HG03460 (cell line): ENCODE results near the gene FRS2.

ENCODE experiments used
- ATAC-seq: cut with Tn5 transposase; IDR thresholded peaks from one replicate; pipeline ENCODE4 v1.9.1; 2021; ENCODE audit not compliant: unreplicated experiment

FRS2 gene

DNA sequence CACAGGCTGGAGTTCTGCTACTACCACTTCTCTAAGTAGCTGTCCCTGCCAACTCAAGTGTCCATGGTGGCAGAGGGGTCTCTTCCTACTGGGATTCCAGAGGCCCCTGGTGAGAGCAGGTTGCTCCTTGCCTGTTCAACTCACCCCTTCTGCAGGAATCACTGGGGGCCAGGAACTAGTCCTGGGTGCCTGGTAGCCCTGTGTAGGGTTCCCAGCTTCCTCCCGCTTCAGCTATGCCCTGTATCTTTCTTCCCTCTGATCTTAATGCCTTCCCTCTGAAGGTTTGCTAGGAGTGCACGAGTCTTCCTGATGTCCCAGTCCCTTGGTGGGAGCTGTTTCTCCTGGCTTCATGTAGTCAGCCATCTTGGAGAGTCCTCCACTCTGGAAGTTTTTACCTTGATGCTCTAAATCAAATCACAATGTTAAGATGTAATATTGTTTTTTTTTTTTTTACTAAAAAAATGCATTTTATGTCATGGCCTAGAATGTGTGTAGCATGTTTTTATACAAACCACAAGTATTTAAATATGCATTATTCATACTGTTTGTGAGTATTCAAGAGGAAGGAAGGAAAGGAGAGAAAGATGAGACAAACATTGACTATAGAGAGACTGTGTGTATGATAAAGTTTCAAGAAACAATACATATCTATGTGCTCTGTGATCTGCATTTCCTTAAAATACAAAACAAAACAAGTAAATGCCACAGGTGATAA lies 54.7 kb downstream of the FRS2 start:
- no peak for ATAC-seq

DNA sequence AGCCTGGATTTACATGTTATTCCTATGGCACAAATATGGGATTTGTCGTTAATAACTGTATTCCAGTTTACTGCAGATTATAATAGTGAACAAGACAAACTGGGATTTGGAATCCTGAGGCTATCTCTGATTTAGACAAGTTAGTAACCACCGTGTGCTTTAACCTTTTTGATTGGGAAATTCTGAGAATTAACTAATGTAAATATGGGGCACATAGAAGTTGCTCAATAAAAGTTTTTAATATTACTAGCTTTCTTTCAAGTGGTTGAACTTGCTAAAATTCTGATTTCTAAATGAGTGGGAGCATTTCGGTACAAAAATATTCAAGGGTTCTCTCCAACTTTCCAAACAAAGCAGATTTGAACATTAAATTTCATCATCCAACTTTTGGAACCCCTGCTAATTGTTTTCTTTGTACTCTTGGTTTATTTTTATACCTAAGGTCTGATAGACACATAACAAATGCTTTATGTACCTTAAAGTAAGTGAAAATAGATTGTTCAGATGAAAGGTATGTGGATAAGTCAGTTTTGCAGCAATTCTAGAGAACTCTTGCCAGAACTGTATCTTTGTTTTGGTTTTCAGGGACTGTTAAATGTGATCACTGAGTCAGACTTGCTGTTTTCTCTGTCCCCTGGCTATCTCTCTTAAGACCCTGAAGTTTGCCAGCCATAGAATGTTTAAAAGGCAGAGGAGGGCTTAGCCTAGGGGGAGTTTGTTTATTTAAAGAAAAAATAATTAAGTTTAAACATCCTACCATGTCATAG lies 57.5 kb downstream of the FRS2 start:
- no peak for ATAC-seq

DNA sequence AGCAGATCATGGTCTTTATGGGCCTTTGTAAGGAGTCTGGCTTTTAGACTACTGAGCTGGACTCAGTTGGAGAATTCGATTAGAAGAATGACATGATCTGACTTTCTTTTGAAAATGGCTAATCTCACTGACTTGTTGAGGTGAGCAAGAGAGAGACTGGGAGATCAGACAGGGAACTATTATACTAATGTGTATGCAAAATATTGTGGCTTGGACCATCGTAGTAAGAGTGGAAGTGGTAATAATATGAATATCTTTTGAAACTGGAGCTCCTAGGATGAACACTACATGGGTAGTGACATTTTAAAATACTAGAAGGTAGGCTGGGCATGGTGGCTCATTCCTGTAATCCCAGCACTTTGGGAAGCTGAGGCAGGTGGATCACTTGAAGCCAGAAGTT lies 58.8 kb downstream of the FRS2 start:
- no peak for ATAC-seq

DNA sequence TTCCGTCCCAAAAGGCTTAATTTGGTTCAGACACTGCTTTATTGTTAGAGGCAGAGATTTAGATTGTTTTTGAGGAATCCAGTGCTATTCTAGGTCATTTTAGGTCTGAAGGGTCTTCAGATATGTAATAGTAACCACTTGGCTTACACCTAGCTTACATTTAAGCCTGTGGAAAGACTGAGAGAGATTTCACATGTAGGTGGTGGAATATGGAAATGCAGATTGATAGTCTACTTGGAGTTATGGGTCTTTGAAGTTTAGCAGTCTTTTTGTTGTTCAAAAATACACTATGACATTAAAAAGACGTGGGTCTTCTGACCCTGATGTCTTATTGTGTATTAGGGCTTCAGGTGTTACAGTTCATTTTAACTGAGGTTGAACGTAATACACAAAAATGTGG lies 63.7 kb downstream of the FRS2 start:
- ATAC-seq: no peak

DNA sequence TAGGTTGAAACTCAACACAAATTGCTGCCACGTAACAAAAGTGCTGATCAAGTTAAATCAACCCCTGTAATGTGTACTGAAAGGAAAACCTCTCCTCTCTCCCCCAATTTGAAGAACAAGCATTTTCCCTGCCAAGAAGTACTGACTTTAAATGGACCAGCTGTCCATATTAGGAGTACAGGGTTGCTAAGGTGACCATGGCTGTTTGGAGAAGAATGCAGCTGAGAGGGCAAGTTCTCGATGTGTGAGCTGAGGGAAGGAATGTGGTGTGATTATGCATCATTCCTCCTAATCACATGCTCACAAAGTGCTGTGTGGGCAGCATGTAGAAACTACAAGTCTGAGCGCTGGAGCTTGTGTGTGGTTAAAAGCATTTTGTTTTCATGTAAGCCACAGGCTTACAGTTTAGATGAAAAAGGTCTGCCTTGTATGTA lies 64.2 kb downstream of the FRS2 start:
- ATAC-seq: peak; percentile 92

DNA sequence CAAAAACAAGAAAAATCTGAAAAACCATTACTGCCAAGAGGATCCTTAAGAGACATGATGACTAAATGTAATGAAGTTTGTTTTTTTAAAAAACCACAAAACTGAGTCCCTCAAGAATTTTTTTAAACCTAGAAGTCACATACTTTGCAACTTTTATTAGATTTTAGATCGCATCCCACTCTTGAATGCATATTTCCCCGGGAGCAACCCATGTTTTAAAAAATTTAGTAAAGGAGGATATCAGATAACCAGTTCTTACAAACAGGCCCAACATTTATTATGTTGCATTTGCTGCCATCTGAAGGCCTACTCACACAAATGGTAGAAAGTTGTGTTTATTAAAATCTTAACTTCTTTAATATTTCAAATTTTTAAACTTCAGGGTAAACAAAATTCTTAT lies 70.8 kb downstream of the FRS2 start:
- ATAC-seq: no peak

DNA sequence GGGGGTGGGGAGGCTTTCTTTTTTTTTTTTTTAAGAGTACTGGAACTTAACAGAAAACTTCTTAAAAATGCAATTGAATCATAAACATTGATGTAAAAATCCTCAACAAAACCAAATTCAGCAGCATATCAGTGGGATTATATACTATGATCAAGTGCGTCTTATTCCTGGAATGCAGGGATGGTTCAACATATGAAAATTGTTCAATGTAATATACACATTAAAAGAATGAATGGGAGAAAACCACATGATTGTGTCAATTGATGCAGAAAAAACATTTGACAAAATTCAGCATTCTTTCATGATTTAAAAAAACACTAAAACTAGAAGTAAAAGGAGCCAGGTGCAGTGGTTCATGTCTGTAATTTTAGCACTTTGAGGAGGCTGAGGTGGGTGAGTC lies 73.9 kb downstream of the FRS2 start:
- ATAC-seq: no peak

DNA sequence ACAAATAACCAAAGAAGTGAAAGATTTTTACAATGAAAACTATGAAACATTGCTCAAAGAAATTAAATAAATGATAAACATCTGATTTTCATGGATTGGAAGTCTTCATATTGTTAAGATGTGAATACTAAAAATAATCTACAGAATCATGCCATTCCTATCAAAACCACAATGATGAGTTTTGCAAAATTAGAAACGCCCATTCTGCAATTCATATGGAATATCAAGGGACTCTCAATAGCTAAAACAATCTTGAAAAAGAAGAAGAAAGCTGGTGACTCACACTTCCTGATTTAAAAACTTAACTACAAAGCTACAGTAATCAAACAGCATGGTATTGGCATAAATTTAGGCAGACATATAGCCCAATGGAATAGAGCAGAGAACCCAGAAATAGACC lies 74.9 kb downstream of the FRS2 start:
- ATAC-seq: no peak

DNA sequence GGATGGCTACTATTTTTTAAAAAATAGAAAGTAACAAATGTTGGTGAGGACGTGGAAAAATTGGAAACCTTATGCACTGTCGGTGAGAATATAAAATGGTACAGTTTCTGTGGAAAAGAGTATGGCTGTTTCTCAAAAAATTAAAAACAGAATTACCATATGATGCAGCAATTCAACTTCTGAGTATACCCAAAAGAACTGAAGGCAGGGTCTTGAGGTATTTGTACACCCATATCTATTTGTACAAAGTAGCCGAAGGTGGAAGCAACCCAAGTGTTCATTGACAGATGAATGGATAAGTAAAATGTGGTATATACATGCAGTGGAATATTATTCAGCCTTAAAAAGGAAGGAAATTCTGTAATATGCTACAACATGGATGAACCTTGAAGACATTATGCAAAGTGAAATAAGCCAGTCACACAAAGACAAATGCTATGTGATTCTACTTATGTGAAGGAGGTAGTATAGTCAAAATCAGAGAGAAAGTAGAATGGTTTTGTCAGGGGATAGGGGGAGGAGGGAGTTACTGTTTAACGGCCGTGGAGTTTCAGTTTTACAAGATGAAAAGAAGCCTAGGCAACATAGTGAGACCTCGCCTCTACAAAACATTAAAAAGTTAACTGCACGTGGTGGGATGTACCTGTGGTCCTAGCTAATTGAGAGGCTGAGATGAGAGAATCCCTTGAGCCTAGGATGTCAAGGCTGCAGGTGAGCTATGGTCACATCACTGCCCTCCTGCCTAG lies 76.7 kb downstream of the FRS2 start:
- peak; percentile 95 for ATAC-seq

DNA sequence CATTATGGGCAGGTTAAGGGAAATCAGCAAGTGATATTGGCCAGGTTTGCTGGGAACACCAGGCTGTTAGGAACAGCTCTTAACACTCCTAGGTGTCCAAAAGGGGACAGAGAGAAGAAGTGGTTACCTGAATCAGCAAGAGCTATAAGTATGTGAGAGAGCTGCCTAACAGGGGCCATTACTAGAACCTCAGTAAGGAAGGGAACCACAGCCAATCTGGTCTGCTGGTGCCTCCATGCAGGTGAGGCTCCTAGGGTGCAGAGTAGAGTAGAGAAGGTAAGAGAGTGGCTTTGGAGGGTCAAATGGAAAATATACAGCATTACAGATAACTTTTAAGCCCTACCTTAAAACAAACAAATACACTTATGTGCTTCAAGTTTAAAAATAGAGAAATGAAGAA lies 78.5 kb downstream of the FRS2 start:
- ATAC-seq: no peak

DNA sequence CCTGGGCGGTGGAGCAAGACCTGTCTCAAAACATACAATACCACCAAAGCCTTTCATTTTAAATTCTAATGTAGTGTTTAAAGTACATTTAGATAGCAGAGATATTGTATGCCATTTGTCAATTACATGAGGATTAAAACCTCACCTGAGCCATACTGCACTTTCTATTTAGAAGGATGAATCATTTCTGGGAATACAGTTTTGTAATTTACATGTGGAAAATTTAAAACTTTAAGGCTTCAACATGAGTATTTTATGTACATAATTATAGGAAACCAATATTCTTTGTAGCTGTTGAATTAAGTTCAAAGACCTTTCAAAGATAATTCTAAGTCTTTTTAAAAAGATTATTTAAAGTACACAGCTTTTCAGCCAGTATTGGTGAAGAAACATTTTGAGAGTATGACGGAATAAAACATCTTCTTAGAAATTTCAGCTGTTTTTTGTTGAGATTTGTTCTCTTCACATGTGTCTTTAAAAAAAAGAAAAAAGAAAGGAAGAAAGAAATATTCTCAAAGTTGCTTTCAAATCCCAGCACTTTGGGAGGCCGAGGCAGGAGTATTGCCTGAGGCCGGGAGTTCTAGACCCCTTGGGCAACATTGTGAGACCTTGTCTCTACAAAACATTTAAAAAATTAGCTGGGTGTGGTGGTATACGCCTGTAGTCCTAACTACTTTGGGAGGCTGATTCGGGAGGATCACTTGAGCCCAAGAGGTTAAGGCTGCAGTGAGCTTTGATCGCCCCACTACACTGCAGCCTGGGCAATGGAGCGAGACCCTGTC lies 80.6 kb downstream of the FRS2 start:
- ATAC-seq: no peak

DNA sequence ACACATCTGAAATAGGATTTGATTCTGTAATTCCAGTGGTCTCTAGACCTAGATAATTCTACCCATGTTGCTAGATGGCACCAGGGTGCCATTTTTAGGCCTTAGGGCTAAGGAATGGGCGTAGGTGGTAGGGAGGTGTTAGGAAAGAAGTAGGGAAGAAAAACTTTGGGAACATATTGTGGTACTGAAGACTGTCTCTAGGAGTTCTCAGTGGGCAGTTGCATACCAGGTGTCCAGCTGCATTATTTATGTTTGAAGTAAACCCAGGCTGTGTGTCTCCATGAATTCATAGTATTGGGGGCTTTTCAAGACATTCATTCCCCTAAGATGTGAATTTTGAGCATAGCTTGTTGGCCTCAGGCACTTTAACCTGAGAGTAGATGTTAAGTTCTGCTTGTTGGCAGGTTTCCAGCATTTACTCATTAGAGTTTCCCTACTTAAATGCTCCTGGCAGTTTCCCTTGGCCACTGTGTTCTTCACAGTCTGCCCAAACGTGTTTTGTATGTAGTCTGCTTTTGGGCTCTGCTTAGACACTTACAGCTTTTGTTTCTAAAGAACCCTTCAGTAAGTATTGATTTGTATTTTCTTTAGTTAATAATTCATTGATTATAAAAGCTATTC lies 83.5 kb downstream of the FRS2 start:
- no peak for ATAC-seq

DNA sequence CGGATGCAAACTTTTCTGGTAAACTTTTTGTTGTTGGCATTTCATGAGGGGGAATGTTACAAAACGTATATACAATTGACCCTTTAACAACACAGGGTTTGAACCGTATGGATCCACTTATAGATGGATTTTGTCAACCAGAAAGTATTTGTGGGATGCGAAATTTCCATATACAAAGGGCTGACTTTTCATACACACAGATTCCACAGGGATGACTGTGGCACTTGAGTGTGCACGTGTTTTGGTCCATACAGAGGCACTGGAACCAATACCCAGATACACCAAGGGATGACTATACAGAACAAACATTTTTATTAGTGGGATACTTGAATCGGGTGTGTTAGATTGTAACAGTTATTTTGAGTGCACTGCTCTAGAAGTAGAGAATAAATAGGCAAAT lies 85.3 kb downstream of the FRS2 start:
- no peak for ATAC-seq

DNA sequence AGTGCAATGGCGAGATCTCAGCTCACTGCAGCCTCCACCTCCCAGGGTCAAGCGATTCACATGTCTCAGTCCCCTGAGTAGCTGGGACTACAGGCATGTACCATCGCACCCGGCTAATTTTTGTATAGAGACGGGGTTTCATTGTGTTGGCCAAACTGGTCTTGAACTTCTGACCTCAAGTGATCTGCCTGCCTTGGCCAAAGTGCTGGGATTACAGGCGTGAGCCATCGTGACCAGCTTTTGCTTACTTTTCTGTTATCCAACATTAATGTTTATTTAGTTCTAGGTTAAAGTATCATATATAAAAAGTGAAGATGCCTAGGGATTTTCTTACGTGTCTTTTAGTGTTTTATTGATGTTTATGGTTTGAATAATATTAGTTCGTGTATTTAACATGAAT lies 86.2 kb downstream of the FRS2 start:
- ATAC-seq: no peak

DNA sequence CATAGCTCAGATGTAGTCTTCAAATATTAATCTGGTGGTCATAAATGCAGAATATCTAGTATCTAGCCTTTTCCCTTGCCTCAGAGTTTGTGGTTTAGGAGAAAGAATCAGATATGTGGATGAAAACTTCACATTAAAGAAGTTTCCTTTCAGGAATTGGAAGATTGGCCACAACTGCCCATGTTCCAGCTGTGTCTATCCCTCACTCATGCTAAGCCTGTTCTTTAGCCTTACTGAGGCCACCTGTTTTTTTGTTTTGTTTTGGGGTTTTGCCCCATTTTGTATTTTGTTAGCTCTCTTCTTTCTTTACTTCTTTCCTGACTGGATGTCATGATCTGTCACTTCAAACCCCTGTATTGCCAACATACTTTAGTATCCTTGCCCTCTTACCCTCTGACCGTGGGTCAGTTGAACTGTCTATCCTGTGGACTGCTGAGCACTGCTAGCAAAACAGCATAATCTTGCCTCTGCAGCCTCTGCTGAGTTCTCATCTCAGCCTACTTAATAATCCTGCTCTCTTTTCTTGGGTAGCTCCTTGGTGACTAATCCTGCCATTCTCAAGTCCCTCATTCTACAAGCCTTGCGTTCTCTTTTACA lies 93.1 kb downstream of the FRS2 start:
- no peak for ATAC-seq

DNA sequence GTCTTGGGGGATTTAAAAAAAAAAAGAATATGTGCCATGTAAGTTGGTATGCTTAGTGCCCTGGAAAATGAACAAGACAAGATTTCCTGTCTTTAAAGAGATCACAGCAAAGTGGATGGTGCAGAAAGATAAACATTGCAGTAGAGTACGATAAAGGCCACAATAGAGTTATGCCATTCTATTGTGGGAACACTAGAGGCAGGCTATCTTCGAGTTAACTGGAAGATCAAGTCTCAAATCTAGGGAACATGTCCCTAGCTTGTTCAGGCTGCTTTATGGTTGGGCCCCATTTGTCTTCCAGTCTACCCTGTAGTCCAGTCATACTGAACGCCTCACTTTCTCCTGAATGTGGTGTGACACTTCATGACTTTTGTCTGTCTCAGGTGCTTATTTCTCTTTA lies 96.4 kb downstream of the FRS2 start:
- no peak for ATAC-seq

DNA sequence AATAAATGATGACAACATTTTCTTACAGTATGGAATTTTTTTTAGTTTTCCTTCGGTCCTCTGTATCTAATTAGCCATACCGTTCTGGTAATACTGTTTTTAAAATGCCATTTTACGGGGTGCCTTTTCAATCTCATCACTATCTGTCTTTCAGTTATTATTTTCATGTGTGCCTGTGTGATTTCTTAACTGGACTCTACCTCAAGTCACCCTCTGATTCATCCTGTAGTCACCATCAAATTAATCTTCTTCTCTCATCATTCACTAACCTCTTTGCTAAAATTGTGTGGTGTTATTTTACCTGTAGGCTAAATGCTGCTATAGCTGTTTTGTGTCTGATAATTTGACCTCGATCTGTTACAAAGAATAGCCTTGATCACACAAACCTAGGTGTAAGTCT lies 99.0 kb downstream of the FRS2 start:
- no peak for ATAC-seq

DNA sequence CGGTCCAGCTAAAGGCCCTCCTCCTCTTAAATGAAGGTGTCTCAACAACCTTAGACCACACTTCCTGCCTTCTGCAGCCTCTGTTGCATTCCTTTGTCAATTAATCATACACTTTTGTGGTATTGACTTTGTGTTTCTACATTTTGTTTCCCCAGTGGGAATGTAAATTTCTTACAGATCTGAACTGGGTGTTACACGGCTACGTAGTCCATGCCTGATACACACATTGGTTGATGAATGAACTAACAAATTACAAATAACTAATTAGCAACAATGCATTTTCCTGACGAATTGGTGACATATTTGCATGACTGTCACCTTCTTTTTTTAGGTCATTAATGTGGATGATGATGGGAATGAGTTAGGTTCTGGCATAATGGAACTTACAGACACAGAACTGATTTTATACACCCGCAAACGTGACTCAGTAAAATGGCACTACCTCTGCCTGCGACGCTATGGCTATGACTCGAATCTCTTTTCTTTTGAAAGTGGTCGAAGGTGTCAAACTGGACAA lies 99.9 kb downstream of the FRS2 start:
- ATAC-seq: no peak

DNA sequence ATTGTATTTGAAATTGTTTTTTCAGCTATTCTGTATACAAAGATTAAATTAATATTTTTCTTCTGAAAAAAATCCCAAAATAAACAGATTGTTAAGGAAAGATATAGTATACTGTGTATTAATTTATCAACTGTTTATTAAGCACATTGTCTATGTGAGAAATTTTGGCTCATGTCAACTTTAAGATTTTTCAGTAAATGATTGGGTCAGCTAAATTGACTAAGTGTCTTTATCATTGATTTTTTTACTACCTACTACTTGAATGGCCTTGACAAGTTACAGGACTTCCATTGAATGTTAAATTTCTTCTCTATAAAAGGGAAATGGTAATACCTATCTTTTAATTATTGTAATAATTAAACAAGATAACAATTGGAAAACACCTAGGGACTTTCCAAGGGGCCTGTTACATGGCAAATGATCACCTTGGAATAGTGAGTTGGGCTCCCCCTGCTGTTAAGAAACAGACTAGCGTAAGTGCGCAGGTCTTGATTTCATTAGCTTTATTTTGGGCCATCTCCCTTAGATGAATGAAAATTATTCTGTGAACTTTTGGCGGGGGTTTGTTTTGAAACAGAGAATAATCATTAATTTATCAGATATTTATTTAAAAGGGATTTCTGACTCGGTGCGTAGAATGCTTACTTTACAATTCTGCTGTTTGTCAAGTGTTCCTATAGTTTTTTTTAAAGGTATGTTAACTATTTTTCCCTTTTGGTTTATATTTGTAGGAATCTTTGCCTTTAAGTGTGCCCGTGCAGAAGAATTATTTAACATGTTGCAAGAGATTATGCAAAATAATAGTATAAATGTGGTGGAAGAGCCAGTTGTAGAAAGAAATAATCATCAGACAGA lies 100.6 kb downstream of the FRS2 start:
- ATAC-seq: no peak
